ENCODE data around the gene P3H2.

DNA sequence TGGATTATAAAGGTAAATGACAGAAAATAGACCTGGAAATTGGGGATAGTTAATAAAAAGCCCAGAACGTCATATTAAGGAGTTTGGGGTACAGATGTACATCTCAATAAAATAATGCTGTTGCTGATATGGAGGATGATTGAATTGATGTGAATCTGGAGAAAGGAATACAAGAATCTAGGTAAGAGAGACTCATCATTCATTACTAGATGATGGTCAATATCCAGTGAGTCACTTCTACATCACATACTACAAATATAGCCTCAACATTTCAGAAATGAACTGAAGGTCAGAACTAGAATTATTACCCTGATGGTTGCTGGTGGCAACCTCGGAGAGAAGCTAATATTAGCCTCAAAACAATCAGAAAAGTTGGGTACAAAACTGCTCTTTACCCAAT, 37.6 kb upstream of the P3H2 start:
- TF ChIP-seq, protein P1, sequence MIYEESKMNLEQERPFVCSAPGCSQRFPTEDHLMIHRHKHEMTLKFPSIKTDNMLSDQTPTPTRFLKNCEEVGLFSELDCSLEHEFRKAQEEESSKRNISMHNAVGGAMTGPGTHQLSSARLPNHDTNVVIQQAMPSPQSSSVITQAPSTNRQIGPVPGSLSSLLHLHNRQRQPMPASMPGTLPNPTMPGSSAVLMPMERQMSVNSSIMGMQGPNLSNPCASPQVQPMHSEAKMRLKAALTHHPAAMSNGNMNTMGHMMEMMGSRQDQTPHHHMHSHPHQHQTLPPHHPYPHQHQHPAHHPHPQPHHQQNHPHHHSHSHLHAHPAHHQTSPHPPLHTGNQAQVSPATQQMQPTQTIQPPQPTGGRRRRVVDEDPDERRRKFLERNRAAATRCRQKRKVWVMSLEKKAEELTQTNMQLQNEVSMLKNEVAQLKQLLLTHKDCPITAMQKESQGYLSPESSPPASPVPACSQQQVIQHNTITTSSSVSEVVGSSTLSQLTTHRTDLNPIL (CRISPR knock-in tag; IDR thresholded peaks at IDR 0.05; ENCODE audit: low read depth), result no peak
- TF ChIP-seq GLIS3 (CRISPR knock-in tag; IDR thresholded peaks at IDR 0.05), result no peak
- TF ChIP-seq, protein P2, sequence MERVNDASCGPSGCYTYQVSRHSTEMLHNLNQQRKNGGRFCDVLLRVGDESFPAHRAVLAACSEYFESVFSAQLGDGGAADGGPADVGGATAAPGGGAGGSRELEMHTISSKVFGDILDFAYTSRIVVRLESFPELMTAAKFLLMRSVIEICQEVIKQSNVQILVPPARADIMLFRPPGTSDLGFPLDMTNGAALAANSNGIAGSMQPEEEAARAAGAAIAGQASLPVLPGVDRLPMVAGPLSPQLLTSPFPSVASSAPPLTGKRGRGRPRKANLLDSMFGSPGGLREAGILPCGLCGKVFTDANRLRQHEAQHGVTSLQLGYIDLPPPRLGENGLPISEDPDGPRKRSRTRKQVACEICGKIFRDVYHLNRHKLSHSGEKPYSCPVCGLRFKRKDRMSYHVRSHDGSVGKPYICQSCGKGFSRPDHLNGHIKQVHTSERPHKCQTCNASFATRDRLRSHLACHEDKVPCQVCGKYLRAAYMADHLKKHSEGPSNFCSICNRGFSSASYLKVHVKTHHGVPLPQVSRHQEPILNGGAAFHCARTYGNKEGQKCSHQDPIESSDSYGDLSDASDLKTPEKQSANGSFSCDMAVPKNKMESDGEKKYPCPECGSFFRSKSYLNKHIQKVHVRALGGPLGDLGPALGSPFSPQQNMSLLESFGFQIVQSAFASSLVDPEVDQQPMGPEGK (CRISPR knock-in tag; IDR thresholded peaks at IDR 0.05; ENCODE audit: borderline replicate concordance), result no peak
- TF ChIP-seq TCF4 (CRISPR knock-in tag; IDR thresholded peaks at IDR 0.05; ENCODE audit: borderline replicate concordance), result no peak
- TF ChIP-seq BACH2 (CRISPR knock-in tag; IDR thresholded peaks at IDR 0.05; ENCODE audit: borderline replicate concordance), result no peak
- TF ChIP-seq TOX (CRISPR knock-in tag; IDR thresholded peaks at IDR 0.05; ENCODE audit: borderline replicate concordance), result no peak
- TF ChIP-seq, protein P3, sequence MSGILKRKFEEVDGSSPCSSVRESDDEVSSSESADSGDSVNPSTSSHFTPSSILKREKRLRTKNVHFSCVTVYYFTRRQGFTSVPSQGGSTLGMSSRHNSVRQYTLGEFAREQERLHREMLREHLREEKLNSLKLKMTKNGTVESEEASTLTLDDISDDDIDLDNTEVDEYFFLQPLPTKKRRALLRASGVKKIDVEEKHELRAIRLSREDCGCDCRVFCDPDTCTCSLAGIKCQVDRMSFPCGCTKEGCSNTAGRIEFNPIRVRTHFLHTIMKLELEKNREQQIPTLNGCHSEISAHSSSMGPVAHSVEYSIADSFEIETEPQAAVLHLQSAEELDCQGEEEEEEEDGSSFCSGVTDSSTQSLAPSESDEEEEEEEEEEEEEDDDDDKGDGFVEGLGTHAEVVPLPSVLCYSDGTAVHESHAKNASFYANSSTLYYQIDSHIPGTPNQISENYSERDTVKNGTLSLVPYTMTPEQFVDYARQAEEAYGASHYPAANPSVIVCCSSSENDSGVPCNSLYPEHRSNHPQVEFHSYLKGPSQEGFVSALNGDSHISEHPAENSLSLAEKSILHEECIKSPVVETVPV (CRISPR knock-in tag; IDR thresholded peaks at IDR 0.05), result no peak
- no peak for TF ChIP-seq ZFP30 (CRISPR knock-in tag; IDR thresholded peaks at IDR 0.05)
- no peak for TF ChIP-seq ISL1 (CRISPR knock-in tag; IDR thresholded peaks at IDR 0.05)
